ENCODE data around the gene UCK2. TPM values are rescaled to one million over a fixed set of nuclear protein-coding genes. Genes with fewer than 3 reads are reported as not detected.

The UCK2 gene
- total and polyA plus RNA-seq, 2 donors (not counting 3 experiments of a cell fraction or from before 2014, with no cell fraction given), result 62.3 to 74.7 TPM

- peaks cover 99% of the 10 kb centered on the region for H3K79me2 ChIP-seq (ENCODE audit: control insufficient read depth, insufficient read depth, low read length)
- TF ChIP-seq POLR2A (IDR thresholded peaks at IDR 0.05; ENCODE audit: low read depth, low read length) (no peak), MYC (IDR thresholded peaks at IDR 0.05; ENCODE audit: low read depth, low read length) (no peak), POLR2AphosphoS5 (IDR thresholded peaks at IDR 0.05; ENCODE audit: insufficient read depth, low read depth, low read length) (no peak), MAX (IDR thresholded peaks at IDR 0.05; ENCODE audit: insufficient read depth, insufficient read length) (no peak), GATA2 (IDR thresholded peaks at IDR 0.05; ENCODE audit: insufficient read depth, insufficient read length, low read depth, low read length) (no peak), JUN (IDR thresholded peaks at IDR 0.05; ENCODE audit: borderline replicate concordance, insufficient read depth, insufficient read length, low read depth) (no peak), EZH2 (IDR thresholded peaks at IDR 0.05; ENCODE audit: borderline replicate concordance, low read depth, low read length, severe bottlenecking) (no peak), FOS (IDR thresholded peaks at IDR 0.05; ENCODE audit: borderline replicate concordance, insufficient read depth, low read length) (no peak)
- TF ChIP-seq, protein P1, sequence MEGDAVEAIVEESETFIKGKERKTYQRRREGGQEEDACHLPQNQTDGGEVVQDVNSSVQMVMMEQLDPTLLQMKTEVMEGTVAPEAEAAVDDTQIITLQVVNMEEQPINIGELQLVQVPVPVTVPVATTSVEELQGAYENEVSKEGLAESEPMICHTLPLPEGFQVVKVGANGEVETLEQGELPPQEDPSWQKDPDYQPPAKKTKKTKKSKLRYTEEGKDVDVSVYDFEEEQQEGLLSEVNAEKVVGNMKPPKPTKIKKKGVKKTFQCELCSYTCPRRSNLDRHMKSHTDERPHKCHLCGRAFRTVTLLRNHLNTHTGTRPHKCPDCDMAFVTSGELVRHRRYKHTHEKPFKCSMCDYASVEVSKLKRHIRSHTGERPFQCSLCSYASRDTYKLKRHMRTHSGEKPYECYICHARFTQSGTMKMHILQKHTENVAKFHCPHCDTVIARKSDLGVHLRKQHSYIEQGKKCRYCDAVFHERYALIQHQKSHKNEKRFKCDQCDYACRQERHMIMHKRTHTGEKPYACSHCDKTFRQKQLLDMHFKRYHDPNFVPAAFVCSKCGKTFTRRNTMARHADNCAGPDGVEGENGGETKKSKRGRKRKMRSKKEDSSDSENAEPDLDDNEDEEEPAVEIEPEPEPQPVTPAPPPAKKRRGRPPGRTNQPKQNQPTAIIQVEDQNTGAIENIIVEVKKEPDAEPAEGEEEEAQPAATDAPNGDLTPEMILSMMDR (IDR thresholded peaks at IDR 0.05; ENCODE audit: extremely low read depth in 1 of 2, insufficient read depth in 1 of 2, low read depth in 1 of 2, low read length in 2 of 2), result no peak
- H3K27me3 ChIP-seq (ENCODE audit: control insufficient read depth in 2 of 2, insufficient read depth in 2 of 2, low read length in 2 of 2), result no peaks in the 10 kb centered on the region
- peaks cover 19% of the 10 kb centered on the region for H3K4me1 ChIP-seq (ENCODE audit: control insufficient read depth, extremely low read depth, insufficient read depth, low read length)
- H2AFZ ChIP-seq (ENCODE audit: low read depth, low read length), result no peak overlapping the region
- dilution Hi-C loops (cut with MboI; ENCODE audit: extremely low pct_ligation_motif_present, low sequenced_read_pairs), result no loop called here
- H3K27ac ChIP-seq (ENCODE audit: insufficient read depth, low read depth, low read length), result no peak overlapping the region
- H3K36me3 ChIP-seq (ENCODE audit: control insufficient read depth in 2 of 2, extremely low read depth in 1 of 2, insufficient read depth in 2 of 2, low read length in 2 of 2), result no peaks in the 10 kb centered on the region
- H3K4me2 ChIP-seq (ENCODE audit: insufficient read depth, low read length), result no peak overlapping the region
- H3K9me3 ChIP-seq (replicated peaks; ENCODE audit: control insufficient read depth, insufficient read depth, low read length), result no peaks in the 10 kb centered on the region
- ChIA-PET CTCF (interaction anchor here (1.3 kb wide), 2 partner anchors 10 to 88 kb away, joined by 3 read pairs; no protein-coding TSS in a partner anchor), POLR2A (no interaction called here)
- peaks cover 5% of the 10 kb centered on the region for H4K20me1 ChIP-seq (replicated peaks; ENCODE audit: control insufficient read depth, extremely low read depth, insufficient read depth, low read length)
- FAIRE-seq (peak; percentile 55), DNase-seq (ENCODE audit: low read depth, low spot score) (no peak)
- BruUV-seq (replicated peaks), result no TSS peak
- H3K9me1 ChIP-seq (replicated peaks; ENCODE audit: control insufficient read depth, extremely low read depth, insufficient read depth, low read length), result no peaks in the 10 kb centered on the region
- intact Hi-C loops (cut with micrococcal nuclease), result loop anchor here (1.0 kb wide), 1 partner anchor 8 kb away; no protein-coding TSS in a partner anchor
- no peak overlapping the region for H3K9ac ChIP-seq (replicated peaks; ENCODE audit: extremely low read depth, insufficient read depth, low read length)
- no peak overlapping the region for H3K4me3 ChIP-seq (replicated peaks in 1 of 3; ENCODE audit: insufficient read depth in 1 of 3, low read depth in 1 of 3, low read length in 3 of 3)
Observed at GRCh38 chr1:165836664-165837482, 9.5 kb downstream of the UCK2 start.
